GDM1 (cell line): Measurements from ENCODE around the gene PARVB.
"Not testable (repeated sequence)": the region's sequence is repeated elsewhere in the genome, so short reads cannot be mapped to it uniquely, and the experiment has no call there.

ENCODE experiments used
- DNase-seq: peaks from one replicate; lab custom pipeline; 2025; lab: John Stamatoyannopoulos, UW

PARVB gene

DNA sequence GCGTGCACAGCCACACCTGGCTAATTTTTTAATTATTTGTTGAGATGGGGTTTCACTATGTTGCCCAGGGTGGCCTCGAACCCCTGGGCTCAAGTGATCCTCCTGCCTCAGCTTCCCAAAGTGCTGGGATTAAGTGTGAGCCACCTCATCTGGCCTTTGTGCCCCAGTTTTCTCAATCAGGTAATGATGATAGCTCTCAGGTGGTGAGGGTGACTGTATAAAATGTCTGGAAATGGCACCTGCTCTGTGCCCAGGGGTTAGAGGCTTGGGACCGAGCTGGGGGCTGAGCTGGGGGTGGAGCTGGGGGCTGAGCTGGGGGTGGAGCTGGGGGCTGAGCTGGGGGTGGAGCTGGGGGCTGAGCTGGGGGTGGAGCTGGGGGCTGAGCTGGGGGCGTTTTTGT, 32.5 kb downstream of the PARVB start:
- not testable (repeated sequence) for DNase-seq

DNA sequence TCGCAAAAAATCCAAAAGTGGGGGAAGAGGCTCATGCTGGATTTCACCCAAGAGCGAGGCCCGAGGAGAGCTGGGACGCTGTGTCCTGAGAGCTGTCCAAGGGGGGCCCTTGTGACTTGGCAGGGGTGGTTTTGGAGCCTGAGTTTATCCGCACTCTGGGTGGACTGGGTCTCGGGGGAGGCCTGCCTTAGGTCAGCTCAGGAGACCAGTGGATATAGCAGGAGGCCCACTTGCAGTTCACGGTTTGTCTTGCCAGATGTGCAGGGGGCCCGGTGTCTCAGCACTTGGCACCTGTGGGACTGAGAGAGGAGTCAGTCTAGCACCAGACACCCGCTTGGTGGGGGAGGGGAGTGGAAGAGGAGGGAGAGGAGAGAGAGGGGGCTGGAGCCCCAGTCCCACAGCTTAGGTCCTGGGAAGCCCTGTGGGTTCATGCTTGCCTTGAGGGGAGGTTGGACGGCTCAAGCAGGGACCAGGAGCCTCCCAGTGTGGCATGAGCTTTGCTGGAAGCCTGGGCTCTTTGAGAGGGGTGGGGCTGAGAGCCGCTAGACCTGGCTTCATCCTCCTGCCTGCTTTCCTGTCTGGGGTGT, 33.4 kb downstream of the PARVB start:
- no peak for DNase-seq

DNA sequence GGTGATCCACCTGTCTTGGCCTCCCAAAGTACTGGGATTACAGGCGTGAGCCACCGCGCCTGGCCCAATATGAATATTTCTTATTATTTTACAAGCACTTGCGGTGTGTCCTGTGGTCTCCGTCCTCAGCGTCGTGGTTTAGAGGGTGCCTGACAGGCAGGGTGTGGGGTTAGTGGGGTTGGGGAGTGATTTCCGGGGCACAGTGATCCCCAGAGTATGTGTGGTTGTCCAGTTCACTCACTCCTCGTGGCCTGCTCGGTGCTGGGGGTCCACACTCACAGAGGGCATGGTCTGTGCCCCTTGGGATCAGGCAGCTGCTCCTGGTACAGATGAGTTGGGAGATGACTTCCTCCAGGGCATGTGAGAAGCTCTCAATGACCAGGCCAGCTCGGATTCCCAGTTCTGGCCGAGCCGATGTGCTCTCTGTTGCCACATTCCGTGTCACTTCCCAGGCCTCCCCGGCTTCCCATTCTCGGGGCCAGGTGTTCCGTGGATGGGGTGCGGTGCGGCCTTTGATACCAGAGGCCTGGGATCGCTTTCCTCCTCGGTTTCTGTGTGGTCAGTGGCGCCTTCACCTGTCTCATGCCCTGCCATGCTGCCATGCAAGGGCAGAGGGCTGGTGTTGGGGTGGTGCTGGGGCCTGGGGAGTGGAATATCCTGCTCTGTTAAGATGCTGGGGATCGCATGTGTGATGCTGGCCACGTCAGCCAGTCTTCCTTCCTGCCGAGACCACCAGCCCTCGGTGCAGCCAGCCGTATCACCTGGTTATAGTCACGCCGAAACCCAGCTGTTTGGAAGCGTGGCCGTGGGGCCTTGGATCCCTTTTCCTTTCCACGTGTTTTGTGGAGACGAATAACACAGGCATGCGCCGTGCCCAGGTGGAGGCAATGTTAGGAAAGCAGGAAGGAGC, 39.6 kb downstream of the PARVB start:
- no peak for DNase-seq

DNA sequence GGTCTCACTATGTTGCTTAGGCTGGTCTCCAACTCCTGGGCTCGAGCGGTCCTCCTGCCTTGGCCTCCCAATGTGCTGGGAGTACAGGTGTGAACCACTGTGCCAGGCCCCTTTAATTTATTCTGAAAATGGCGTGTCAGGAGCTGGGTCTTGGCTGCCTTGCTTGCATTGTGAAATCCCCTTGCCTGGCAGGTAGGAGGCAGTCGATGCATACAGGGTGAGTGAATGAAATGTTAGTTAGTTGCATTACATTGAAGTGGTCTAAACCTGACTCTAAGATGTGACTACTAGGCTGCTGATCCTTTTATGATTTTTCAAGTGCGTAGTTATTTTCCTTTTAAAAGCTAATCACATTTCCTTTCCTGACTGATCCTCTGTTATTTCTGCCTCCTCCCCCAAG, 42.9 kb downstream of the PARVB start:
- DNase-seq = no peak

DNA sequence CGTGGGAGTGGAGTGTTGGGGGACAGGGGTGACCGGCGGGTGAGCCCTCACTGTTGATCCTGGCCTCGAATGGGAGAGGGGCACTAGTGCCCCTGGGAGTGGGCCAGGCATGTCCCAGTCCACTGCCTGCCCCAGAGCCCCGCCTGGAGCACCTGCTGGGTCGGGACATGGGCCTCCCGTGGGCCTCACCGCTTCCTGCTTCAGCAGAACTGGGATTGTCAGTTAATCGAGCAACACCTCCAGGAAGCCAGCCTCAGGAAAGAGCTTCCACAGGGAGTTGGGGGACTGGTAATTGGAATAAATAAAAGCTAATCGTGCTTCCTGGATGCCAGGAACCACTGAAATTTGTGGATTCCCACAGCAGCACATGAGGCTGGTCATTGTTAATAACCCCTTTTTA, 43.8 kb downstream of the PARVB start:
- DNase-seq = no peak

DNA sequence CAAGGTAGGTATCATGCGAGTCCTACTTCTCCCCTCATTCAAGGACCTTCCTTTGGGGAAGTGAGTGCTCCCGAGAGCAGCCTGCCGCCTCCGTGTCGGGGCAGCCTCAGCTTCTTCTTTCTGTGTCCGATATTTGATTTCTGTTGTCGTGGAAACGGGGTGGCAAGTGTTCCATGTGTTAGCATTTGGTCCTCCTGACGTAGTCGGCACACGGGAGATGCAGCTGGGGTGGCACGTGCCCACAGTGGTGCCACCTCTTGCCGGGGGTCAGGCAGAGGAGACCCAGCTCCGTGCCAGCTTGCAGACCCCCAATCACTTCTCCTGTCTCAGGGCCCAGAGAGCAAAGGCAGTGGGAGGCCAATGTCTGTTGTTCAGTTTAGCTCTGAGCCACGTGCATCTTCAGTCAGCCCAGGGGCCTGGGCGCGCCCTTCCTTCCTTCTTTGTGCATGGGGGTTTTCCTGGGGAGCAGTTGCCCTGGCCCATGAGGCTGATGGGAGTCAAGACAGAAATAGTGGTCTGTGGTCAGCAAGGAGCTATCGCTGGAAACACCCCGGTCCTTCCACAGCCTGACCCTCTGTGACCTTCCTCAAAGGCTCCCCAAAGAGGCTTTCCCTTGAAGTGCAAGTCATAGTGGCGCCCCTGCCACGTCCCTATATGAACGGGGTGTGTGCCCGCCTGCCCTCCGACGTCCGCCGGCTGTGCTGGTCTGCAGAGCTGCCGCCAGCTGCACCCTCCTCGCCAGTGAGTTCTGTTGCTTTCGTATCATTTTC, 44.5 kb downstream of the PARVB start:
- DNase-seq = peak; percentile 88

DNA sequence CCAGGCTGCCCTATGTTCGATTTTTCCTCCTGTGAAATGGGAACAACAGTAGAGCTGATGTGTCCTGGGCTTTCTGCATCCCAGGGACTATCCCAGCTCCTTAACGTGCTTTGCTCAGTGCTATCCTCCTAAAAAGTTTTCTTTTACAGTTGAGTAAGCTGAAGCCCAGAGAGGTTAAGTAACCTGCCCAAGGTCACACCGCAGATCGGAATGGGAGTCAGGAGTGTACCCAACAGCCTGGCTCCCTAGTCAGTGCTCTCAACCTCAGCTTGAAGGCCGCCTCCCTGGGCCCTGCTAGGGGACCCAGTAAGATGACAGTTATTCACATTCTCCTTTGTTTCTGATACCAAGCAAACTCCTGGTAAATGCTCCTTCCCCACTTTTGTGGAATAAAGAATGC, 45.9 kb downstream of the PARVB start:
- DNase-seq = no peak

DNA sequence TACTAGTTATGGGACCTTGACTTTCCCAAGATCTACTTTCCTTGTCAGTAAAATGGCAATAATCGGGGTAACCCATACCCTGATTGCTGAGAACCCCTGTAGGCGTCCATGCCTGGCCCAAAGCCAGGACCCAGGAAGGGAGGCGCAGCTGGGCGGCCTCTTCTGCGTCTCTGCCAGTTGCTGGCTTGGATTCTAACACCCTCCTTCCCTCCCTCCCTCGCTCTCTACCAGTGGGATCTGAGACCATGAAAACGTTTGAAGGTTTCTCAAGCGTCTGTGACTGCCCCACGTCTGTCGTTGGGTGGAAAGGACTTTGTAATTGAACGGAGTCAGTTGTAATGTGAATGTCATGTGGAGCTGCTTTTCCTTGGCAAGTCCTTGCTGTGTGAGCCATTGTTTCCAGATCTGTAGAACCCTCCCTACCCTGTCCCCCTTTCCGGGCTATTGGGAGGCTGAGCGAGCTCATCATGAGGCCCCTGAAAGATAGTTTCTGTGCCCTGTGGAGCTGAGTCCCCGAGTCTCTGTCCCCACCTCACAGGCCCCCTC, 47.8 kb downstream of the PARVB start:
- no peak for DNase-seq

DNA sequence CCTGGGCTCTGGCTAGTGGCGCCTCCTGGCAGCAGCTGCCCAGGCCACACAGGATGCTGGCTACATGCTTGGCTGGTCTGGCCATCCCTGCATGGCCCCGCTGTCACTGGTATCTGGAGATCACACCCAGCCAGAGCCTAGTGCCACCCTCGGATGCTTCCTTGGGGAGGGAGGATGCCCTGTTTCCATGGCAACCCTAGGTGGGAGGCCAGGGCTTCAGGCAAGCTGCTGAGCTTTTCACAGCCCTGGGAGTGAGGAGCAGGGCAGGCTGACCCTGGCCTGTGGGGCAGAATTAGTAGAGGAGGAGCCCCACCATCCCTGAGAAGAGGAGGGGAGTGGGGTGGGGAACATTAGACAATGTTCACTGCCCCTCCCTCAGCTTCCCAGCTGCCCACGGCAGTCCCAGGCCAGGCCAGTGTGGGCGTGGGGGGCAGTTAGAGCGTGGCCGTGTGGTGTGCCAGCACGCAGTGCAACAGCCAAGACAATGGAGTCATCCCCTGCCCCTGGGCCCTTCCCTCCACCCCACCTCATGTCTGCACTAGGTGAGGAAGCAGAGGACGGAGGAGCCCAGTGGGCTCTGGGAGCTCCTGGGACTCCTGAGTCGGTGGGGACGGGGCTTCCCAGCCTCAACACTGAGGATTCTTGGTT, 50.4 kb downstream of the PARVB start:
- no peak for DNase-seq

DNA sequence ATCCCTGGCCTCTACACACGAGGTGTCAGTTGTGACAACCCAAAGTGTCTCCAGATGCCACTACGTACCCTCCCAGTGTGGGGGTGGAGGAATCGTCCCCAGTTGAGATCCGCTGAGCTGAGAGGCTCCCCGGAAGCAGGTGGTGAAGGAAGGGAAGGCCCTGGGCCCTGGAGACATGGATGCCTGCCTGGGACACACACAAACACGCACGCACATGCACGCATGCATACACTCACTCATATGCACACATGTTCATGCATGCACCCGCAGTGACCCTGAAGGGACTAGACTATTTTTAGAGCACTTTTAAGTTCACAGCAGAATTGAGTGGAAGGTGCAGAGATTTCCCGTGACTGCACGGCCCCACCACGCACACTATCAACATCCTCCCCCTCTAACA, 50.9 kb downstream of the PARVB start:
- no peak for DNase-seq

DNA sequence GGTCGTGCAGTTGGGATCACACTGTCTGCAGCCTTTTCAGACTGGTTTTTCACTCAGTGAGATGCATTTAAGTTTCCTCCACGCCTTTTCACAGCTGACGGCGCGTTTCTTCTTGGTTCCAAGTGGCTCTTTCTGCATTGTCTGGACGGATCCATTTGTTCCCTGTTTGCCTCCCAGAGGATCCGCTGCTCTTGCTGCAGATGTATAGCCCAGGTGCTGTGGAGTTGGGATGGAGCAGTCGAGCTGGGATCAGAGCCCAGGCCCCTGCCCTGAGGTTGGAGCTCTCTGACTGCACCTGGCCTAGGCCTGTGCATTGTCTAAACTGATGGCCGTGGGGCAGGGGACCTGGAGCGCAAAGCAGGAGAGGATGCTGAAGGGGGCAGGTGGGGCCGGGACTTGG, 51.6 kb downstream of the PARVB start:
- DNase-seq = no peak

DNA sequence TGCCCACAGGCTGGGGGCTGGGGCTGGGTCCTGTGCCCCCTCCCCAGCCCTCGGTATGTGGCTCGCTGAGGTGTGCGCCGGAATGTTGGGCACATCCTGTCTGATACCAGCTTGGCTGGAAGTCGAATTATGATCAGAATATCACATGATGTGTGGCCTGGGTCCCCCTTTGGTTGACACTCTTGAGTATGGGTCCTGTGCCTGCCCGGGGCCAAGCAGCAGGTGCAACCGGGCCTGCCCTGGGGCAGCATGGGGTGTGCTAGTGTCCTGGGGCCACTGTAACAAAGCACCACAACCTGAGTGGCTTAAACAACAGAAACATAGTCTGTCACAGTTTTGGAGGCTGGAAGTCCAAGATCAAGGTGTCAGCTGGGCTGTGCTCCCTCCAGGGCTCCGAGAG, 52.7 kb downstream of the PARVB start:
- DNase-seq = no peak

DNA sequence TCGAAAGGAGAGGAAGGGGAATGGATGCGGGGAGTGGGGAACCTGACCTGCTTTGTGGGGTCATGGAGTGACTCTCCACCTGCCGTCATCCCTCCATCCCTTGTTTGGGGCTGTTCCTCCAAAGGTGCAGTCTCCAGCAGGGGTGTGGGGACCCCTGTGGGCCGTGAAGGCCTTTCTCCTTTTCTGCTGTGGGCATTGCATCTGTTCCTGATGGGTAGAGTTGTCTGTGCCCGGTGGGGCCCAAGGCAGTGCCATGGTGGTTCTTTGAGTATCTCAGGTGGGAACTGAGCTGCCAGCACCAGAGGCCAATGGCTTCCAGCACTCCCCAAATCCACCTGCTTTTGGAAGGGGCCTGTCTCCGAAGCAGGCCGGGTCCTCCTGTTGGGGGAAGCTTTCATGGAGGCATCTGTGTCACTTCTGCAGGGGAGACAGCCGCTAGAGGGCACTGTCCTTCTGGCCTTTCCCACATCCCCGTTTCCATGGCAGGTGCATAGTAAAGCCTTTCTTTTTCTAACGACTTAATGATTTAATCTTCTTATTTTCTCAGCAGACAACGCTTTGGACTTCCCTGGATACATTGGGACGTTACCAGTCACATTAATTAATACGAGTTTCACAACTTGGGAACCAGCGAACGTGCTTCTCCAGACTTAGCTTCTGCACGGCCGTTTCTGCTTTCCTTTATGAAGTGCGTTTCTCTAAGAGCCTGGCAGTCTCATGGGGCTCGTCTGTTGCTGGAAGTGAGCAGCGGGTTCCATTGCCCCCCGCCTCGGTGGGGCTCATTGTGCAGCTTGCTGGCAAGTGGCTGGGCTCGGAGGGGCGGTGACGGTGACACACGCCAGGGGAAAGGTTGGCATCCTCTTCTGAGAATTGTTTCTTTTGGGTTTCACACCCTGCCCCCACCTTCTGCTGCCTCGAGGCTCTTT, 57.1 kb downstream of the PARVB start:
- peak; percentile 48 for DNase-seq

DNA sequence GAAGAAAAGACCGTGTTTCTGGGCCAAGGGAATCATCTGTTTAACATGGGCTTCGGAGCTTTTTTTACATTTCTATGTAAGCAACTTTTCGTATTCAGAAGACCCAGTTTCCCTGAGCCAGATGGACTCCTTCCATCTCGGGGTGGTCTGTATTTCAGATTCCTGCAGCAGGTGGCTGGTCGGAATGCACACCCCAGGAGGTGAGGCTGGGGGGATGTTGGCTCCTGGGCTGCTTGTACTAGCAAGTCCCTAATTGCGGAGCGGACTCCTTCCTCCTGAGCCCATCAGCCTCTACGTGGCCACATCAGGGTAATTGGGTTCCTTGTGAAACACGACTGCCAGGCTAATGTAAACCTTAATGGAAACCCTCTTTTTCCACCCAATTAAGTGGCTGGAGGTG, 58.7 kb downstream of the PARVB start:
- no peak for DNase-seq

DNA sequence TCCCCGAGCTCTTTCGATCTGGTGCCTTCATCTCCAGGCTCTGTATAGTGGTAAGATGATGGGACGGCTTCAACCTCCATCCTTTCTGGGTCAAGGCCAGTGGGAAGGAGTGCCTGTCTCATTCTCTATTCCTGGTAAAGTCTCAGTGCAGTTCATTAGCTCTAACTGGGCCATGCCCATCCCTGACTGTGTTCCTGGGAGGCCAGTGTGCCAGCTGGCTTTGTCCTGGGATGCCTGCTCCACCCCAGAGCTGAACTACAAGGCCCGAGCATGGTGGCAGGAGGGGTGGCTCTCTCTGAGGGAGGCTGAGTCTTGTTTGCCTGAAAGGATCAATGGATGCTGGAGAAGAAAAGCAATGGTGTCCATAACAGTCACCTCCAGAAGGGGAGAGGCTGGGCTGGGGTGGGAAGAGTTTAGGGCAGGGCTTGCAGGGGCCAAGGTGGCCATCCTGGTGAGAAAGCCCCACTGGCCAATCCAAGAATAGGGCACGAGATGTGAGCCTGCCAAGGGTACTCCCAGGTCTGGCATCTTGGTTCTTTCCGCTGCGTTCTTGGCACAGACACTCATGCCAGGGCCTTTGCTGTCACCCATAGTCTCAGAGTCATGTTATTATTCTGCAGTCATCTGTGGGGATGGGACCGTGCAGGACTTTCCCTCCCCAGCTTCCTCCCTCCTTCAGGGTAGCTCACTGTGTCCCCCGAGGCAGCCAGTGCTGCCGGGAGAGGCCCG, 60.1 kb downstream of the PARVB start:
- no peak for DNase-seq

DNA sequence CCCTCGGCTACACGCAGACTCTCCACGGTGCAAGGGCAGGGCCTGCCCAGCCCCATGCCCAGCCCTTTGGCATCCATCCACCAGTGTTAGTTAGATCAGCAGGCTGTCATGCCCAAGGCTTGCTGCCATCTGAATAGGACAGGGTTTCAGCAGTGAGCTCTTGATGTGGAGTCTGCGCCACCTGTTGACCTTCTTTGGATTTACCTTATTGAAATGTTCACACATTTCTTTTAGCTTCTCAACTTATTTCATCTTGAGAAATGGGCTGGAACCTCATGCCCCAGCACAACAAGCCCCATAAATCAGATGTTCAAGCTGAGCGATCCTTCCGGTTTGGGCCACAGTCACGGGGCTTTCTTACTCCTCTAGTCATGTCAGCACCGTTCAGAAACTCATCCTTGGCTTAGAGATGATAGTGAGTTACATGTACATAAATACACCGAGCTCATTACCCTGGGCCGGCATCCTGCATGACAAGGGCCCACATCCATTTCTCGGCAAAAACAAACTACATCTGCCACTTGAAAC, 61.7 kb downstream of the PARVB start:
- DNase-seq = peak; percentile 42

DNA sequence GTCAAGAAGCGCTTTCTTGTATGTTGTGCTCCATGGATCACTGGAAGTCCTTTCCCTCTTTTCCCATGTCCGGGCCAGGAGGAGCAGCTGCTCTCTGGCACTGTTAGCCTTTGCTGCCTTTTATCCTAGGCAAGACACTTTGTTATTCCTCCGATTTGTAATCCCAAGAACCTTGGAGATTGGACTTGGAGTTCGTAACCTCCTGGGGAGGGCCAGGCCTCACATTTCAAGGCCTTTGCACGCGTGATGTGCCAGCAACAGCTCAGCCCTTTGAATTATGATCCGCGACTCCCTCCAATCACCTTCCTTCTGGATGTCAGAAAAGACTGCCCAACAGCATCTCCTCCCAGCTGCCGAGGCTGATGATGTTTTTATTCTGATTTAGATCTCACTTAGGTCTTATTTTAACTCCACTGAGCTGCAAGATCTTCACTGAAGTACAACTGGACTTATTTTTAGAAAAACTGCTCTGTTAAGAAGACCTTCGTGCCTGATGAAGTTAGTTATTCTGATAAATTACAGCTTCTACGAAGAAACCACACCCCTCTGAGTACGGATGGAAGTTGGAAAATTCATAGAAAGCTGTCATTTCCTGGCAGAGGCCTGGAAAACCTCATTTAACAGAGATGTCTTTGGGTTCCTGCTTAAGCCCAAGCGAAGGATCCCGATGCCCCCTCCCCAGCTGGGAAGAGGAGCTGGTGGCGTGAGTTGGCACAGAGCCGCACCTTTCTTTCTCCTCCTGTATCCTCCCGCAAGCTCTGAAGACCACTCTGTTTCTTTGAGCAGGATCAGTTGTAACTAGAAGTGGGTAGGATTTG, 62.4 kb downstream of the PARVB start:
- no peak for DNase-seq

DNA sequence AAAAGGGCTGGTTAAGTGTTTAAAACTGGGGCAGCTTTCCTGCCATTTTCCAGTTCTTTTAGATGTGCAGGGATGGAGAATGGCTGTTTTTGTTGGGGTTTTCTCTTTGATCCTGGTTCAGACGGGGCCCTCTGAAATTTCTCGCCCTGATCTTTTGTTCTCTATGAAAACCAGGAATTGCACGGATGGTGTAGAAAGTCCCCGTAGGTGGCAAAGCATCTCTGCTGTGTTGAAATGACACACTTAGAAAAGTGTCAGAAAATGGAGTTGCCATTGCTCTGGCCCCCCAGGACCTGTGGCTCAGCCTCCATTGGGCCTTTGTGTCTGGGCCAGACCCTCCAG, 63.0 kb downstream of the PARVB start:
- DNase-seq = no peak

DNA sequence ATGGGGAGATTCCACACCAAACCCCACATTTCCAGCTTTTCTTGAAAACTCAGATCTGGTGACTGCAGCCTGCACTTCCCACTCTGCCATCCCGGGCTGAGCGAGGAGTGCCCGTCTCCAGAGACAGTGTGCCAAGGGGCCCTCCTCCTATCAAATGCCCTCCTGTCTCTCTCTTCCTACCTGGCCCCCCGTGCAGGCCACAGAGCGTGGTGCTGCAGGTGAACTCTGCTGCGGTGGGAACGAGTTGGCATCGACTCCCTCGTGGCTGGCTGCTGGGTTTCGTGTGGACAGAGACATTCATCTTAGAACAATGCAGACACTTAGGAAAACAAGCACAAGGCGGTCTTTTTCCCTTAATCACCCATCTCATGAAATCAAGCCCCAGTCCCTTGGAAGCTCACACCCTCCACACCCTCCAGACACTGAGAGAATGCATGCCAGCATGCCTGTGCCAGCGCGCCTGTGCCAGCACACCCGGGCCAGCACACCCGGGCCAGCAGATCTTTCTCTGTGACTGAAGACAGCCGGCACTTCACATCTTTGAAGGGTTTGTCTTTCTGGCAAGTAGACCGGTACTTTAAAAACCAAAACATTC, 65.0 kb downstream of the PARVB start:
- no peak for DNase-seq
